ENCODE results near the gene MYO5A.

DNA sequence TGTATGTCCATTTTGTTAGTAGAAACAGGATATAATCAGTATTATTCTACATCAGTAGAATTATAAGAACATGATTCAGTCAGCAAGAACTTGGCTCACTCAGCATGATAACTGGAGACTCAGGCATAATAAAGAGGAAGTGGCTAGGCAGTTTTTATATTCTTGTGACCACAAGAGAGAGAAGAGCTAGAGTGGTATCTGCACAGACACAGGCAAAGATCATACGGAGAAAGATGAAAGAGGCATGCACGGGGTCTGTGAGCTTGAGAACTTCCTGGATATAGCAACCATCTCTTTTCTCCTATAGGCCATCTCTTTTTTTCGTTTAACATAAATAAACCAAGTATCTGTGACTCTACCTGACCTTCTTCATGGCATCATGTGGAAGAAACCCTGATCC is 46.8 kb downstream of the MYO5A start:
- TF ChIP-seq, protein P1, sequence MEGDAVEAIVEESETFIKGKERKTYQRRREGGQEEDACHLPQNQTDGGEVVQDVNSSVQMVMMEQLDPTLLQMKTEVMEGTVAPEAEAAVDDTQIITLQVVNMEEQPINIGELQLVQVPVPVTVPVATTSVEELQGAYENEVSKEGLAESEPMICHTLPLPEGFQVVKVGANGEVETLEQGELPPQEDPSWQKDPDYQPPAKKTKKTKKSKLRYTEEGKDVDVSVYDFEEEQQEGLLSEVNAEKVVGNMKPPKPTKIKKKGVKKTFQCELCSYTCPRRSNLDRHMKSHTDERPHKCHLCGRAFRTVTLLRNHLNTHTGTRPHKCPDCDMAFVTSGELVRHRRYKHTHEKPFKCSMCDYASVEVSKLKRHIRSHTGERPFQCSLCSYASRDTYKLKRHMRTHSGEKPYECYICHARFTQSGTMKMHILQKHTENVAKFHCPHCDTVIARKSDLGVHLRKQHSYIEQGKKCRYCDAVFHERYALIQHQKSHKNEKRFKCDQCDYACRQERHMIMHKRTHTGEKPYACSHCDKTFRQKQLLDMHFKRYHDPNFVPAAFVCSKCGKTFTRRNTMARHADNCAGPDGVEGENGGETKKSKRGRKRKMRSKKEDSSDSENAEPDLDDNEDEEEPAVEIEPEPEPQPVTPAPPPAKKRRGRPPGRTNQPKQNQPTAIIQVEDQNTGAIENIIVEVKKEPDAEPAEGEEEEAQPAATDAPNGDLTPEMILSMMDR (IDR thresholded peaks at IDR 0.05): no peak
- TF ChIP-seq POLR2AphosphoS5 (IDR thresholded peaks at IDR 0.05; ENCODE audit: low read depth, low read length): no peak
- TF ChIP-seq, protein P2, sequence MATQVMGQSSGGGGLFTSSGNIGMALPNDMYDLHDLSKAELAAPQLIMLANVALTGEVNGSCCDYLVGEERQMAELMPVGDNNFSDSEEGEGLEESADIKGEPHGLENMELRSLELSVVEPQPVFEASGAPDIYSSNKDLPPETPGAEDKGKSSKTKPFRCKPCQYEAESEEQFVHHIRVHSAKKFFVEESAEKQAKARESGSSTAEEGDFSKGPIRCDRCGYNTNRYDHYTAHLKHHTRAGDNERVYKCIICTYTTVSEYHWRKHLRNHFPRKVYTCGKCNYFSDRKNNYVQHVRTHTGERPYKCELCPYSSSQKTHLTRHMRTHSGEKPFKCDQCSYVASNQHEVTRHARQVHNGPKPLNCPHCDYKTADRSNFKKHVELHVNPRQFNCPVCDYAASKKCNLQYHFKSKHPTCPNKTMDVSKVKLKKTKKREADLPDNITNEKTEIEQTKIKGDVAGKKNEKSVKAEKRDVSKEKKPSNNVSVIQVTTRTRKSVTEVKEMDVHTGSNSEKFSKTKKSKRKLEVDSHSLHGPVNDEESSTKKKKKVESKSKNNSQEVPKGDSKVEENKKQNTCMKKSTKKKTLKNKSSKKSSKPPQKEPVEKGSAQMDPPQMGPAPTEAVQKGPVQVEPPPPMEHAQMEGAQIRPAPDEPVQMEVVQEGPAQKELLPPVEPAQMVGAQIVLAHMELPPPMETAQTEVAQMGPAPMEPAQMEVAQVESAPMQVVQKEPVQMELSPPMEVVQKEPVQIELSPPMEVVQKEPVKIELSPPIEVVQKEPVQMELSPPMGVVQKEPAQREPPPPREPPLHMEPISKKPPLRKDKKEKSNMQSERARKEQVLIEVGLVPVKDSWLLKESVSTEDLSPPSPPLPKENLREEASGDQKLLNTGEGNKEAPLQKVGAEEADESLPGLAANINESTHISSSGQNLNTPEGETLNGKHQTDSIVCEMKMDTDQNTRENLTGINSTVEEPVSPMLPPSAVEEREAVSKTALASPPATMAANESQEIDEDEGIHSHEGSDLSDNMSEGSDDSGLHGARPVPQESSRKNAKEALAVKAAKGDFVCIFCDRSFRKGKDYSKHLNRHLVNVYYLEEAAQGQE (IDR thresholded peaks at IDR 0.05; ENCODE audit: insufficient read depth in 1 of 2, low read depth in 2 of 2, low read length in 1 of 2): no peak
